ENCODE results near the gene HKDC1. TPM values are rescaled to one million over a fixed set of nuclear protein-coding genes. Genes with fewer than 3 reads are reported as not detected.

HKDC1 gene
- total and polyA plus RNA-seq, 2 donors (not counting 1 experiment from before 2014, with no cell fraction given) = 0.01 TPM; not detected in 1

GRCh38 chr10:69259547-69260243 is 39.6 kb downstream of the HKDC1 start:
- Histone ChIP-seq H3K4me3 (ENCODE audit: control extremely low read depth in 1 of 5, extremely low read depth in 1 of 5, insufficient read depth in 1 of 5, low read depth in 2 of 5, low read length in 4 of 5) (no peak overlapping the region), H3K27ac (ENCODE audit: low read length in 2 of 2) (no peak overlapping the region), H3K4me2 (replicated peaks; ENCODE audit: low read depth, low read length, poor library complexity, severe bottlenecking) (no peak overlapping the region), H4K20me1 (ENCODE audit: control insufficient read depth, insufficient read depth, low read length, poor library complexity, severe bottlenecking) (no peaks in the 10 kb centered on the region), H3K36me3 (replicated peaks in 1 of 2; ENCODE audit: control extremely low read depth in 1 of 2, control insufficient read depth in 1 of 2, extremely low read depth in 1 of 2, insufficient read depth in 2 of 2, low read length in 1 of 2) (no peaks in the 10 kb centered on the region), H2AFZ (ENCODE audit: insufficient read depth, low read depth, low read length, poor library complexity, severe bottlenecking) (no peak overlapping the region), H3K79me2 (ENCODE audit: control insufficient read depth, insufficient read depth, low read length) (no peaks in the 10 kb centered on the region), H3K9ac (ENCODE audit: low read length) (no peak overlapping the region), H3K4me1 (ENCODE audit: control insufficient read depth in 2 of 2, insufficient read depth in 2 of 2, low read length in 2 of 2) (no peaks in the 10 kb centered on the region), H3K9me3 (ENCODE audit: control extremely low read depth in 1 of 3, control insufficient read depth in 2 of 3, insufficient read depth in 1 of 3, low read length in 2 of 3) (peaks cover 0 to 7% (median 3%) of the 10 kb centered on the region in 3 donors), H3K27me3 (replicated peaks in 1 of 4; ENCODE audit: control extremely low read depth in 1 of 4, control insufficient read depth in 3 of 4, insufficient read depth in 4 of 4, low read length in 3 of 4) (no peaks in the 10 kb centered on the region)
- DNase-seq = no peak
- ATAC-seq (ENCODE audit: low read depth) = no peak
- no peak for TF ChIP-seq CTCF (IDR thresholded peaks at IDR 0.05)
- no peak for TF ChIP-seq EZH2 (IDR thresholded peaks at IDR 0.05; ENCODE audit: borderline replicate concordance, insufficient read depth, low read depth, low read length, poor library complexity, severe bottlenecking)
- WGBS (ENCODE audit: insufficient coverage) = 100% methylated on average over 1 of the region's 3 CpGs
- CTCF ChIA-PET = no interaction called here
- intact Hi-C loops (cut with micrococcal nuclease) = no loop called here
- Mint-ChIP-seq H3K4me1 (peaks cover 3% of the 10 kb centered on the region), H3K4me3 (no peak overlapping the region), H3K9me3 (ENCODE audit: insufficient read depth) (peaks cover 4% of the 10 kb centered on the region), H3K27me3 (no peaks in the 10 kb centered on the region), H3K27ac (no peak overlapping the region)
- POLR2A ChIA-PET = no interaction called here

- Histone ChIP-seq H3K4me1 (ENCODE audit: control insufficient read depth in 2 of 2, insufficient read depth in 2 of 2, low read length in 2 of 2) (no peaks in the 10 kb centered on the region), H3K27me3 (replicated peaks in 1 of 4; ENCODE audit: control extremely low read depth in 1 of 4, control insufficient read depth in 3 of 4, insufficient read depth in 4 of 4, low read length in 3 of 4) (no peaks in the 10 kb centered on the region), H3K36me3 (replicated peaks in 1 of 2; ENCODE audit: control extremely low read depth in 1 of 2, control insufficient read depth in 1 of 2, extremely low read depth in 1 of 2, insufficient read depth in 2 of 2, low read length in 1 of 2) (no peaks in the 10 kb centered on the region), H4K20me1 (ENCODE audit: control insufficient read depth, insufficient read depth, low read length, poor library complexity, severe bottlenecking) (no peaks in the 10 kb centered on the region), H3K4me3 (ENCODE audit: control extremely low read depth in 1 of 5, extremely low read depth in 1 of 5, insufficient read depth in 1 of 5, low read depth in 2 of 5, low read length in 4 of 5) (no peak overlapping the region), H3K9me3 (ENCODE audit: control extremely low read depth in 1 of 3, control insufficient read depth in 2 of 3, insufficient read depth in 1 of 3, low read length in 2 of 3) (peaks cover 0 to 7% (median 3%) of the 10 kb centered on the region in 3 donors), H3K79me2 (ENCODE audit: control insufficient read depth, insufficient read depth, low read length) (no peaks in the 10 kb centered on the region), H3K9ac (ENCODE audit: low read length) (no peak overlapping the region), H2AFZ (ENCODE audit: insufficient read depth, low read depth, low read length, poor library complexity, severe bottlenecking) (no peak overlapping the region), H3K4me2 (replicated peaks; ENCODE audit: low read depth, low read length, poor library complexity, severe bottlenecking) (no peak overlapping the region), H3K27ac (ENCODE audit: low read length in 2 of 2) (no peak overlapping the region)
- peaks cover 4% of the 10 kb centered on the region for H3K27me3 Mint-ChIP-seq
- DNase-seq = no peak
- 100% methylated on average over 6 of the region's 8 CpGs for WGBS (ENCODE audit: insufficient coverage)
- no peak overlapping the region for H3K27ac Mint-ChIP-seq
- peaks cover 4% of the 10 kb centered on the region for H3K9me3 Mint-ChIP-seq (ENCODE audit: insufficient read depth)
- TF ChIP-seq EZH2 (IDR thresholded peaks at IDR 0.05; ENCODE audit: borderline replicate concordance, insufficient read depth, low read depth, low read length, poor library complexity, severe bottlenecking) = no peak
- no peak for TF ChIP-seq CTCF (IDR thresholded peaks at IDR 0.05)
- CTCF ChIA-PET = no interaction called here
- peaks cover 3% of the 10 kb centered on the region for H3K4me1 Mint-ChIP-seq
- no peak for ATAC-seq (ENCODE audit: low read depth)
- no peak overlapping the region for H3K4me3 Mint-ChIP-seq
- intact Hi-C loops (cut with micrococcal nuclease) = no loop called here
- POLR2A ChIA-PET = no interaction called here
These were observed 41.1 kb downstream of the HKDC1 start for GRCh38 chr10:69261184-69261583.
